Lung (tissue), 12 donors: ENCODE results near the gene NANOGP8. TPM values are rescaled to one million over a fixed set of nuclear protein-coding genes. Genes with fewer than 3 reads are reported as not detected.

Experiments used
- ATAC-seq: fragments of 200-7000 bp; cut with Tn5 transposase; one replicate; pipeline ENCODE4 v1.9.1; 2020; ENCODE audit warnings: moderate number of reproducible peaks; ENCODE audit not compliant: insufficient read depth, low FRiP score
- DNase-seq, 3 donors: peaks; one replicate each; pipeline ENCODE4 v3.0.0-alpha.2; 2013 to 2017
- H3K27ac ChIP-seq, 2 donors: one replicate each; pipeline ENCODE4 v1.5.1; 2013; ENCODE audit warnings: mild to moderate bottlenecking in 2 of 2, moderate library complexity in 2 of 2, control low read depth in 1 of 2, inconsistent platforms in 1 of 2, low read depth in 1 of 2, low read length in 1 of 2
- H3K27me3 ChIP-seq, 3 donors: one replicate each; pipeline ENCODE4 v1.5.1; 2013; ENCODE audit warnings: low read length in 2 of 3; ENCODE audit not compliant: control insufficient read depth in 3 of 3, insufficient read depth in 3 of 3
- H3K36me3 ChIP-seq, 4 donors: one replicate each; pipeline ENCODE4 v1.5.1; 2013; ENCODE audit warnings: low read length in 4 of 4, mild to moderate bottlenecking in 1 of 4, moderate library complexity in 1 of 4; ENCODE audit not compliant: control insufficient read depth in 4 of 4, insufficient read depth in 4 of 4
- H3K4me1 ChIP-seq, 5 donors: one replicate each; pipeline ENCODE4 v1.5.1; 2013; ENCODE audit warnings: low read length in 5 of 5, mild to moderate bottlenecking in 2 of 5, moderate library complexity in 1 of 5; ENCODE audit not compliant: control insufficient read depth in 5 of 5, insufficient read depth in 5 of 5
- H3K4me3 ChIP-seq: one replicate; pipeline ENCODE4 v1.5.1; 2013; ENCODE audit warnings: mild to moderate bottlenecking, control low read depth, moderate library complexity
- H3K9ac ChIP-seq, 2 donors: one replicate each; pipeline ENCODE4 v1.5.1; 2013; ENCODE audit warnings: low read length in 2 of 2, control low read depth in 1 of 2; ENCODE audit not compliant: insufficient read depth in 1 of 2
- H3K9me3 ChIP-seq, 4 donors: one replicate each; pipeline ENCODE4 v1.5.1; 2013; ENCODE audit warnings: low read length in 3 of 4, mild to moderate bottlenecking in 1 of 4, moderate library complexity in 1 of 4; ENCODE audit not compliant: control insufficient read depth in 4 of 4, insufficient read depth in 3 of 4
- WGBS, 2 donors: extraction: QIAGEN DNeasy Blood & Tissue Kit; methylation state at CpG; one replicate each; pipeline ENCODE4 v1.1.7; 2013; 5-methylcytosine and 5-hydroxymethylcytosine counted together
- polyA plus RNA-seq, 2 donors: library from polyadenylated mRNA; stranded (reverse); fragments of 200-250 nt; gene quantifications; one replicate each; pipeline ENCODE4 v1.2.1, GENCODE V29; 2013
- total RNA-seq, 2 donors: library from RNA; depleted of rRNA in 1 of 2; stranded (reverse); fragments of >200 nt in 1 of 2; gene quantifications; one replicate each; pipeline ENCODE4 v1.2.1, GENCODE V29; 2014 to 2021
- TF ChIP-seq, protein P1 (sequence below): IDR thresholded peaks from 2 replicates; pipeline ENCODE4 v1.5.1; 2012; ENCODE audit warnings: mild to moderate bottlenecking; ENCODE audit errors: control extremely low read depth, extremely low read depth
- donor health status: control.
- donor health status: control.
- donor health status: Bipolar disorder and iron deficiency.
- donor health status: healthy.
- donor health status: DM: yes; HTN: yes; CAD: no.

Gene NANOGP8
- total and polyA plus RNA-seq, 4 donors, result 0.88 to 0.92 TPM; not detected in 2

DNA sequence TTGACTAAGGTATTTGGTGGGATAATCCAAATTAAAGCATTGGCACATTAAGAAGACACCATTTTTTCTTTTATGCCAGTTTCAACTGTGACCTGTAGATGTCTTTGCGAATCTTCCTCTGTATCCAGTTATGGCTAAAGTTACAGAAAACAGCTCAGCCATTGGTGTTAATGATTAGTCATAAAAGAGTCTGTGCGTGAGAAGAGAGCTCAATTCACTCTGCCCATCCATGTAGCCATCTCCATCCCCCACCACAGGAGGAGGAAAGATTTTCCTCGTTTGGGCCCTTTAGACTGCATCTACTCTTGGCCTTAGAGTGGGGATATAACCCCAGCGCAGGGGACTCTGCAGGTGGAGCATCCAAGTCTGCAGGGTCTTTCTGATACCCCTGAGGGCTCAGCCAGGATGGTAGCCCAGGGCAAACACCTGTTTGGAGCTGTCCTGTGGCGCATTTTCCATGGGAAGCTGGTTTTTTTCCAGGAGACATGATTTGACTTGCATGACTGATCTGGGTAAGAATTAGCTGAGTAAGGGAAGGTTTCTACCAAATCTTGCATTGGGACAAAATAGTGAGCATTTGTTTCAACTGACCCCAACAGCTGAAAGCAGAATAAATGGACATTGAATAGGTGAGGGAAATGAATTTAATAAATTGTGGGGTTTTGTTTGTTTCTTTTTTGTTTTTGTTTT lies 29.5 kb downstream of the NANOGP8 start:
- Histone ChIP-seq H3K9me3 (no peaks in the 10 kb centered on the region), H3K4me3 (no peak overlapping the region), H3K27ac (no peak overlapping the region), H3K36me3 (no peaks in the 10 kb centered on the region), H3K27me3 (no peaks in the 10 kb centered on the region), H3K4me1 (no peaks in the 10 kb centered on the region), H3K9ac (no peak overlapping the region)
- ATAC-seq, result no peak
- TF ChIP-seq, protein P1, sequence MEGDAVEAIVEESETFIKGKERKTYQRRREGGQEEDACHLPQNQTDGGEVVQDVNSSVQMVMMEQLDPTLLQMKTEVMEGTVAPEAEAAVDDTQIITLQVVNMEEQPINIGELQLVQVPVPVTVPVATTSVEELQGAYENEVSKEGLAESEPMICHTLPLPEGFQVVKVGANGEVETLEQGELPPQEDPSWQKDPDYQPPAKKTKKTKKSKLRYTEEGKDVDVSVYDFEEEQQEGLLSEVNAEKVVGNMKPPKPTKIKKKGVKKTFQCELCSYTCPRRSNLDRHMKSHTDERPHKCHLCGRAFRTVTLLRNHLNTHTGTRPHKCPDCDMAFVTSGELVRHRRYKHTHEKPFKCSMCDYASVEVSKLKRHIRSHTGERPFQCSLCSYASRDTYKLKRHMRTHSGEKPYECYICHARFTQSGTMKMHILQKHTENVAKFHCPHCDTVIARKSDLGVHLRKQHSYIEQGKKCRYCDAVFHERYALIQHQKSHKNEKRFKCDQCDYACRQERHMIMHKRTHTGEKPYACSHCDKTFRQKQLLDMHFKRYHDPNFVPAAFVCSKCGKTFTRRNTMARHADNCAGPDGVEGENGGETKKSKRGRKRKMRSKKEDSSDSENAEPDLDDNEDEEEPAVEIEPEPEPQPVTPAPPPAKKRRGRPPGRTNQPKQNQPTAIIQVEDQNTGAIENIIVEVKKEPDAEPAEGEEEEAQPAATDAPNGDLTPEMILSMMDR, result no peak
- 92 to 95% methylated on average over 5 of the region's 5 CpGs for WGBS, 2 donors
- no peak for DNase-seq

DNA sequence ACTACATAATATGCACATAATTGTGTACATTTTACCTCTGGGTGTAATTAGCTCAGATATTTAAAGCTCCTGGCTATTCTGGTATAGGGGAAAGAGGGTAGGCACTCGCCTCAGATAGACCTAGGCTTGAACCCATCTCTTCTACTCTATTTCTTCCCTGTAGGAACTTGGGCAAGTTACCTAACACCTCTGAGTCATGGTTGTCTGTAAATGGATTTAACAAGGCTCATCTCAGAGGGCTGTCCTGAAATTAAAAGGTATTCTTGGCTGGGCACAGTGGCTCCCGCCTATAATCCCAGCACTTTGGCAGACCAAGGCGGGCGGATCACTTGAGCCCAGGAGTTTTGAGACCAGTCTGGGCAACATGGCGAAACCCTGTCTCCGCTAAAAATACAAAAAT lies 30.7 kb downstream of the NANOGP8 start:
- Histone ChIP-seq H3K27ac (no peak overlapping the region), H3K36me3 (no peaks in the 10 kb centered on the region), H3K9ac (no peak overlapping the region), H3K27me3 (no peaks in the 10 kb centered on the region), H3K9me3 (no peaks in the 10 kb centered on the region), H3K4me3 (no peak overlapping the region), H3K4me1 (no peaks in the 10 kb centered on the region)
- ATAC-seq (no peak), DNase-seq (no peak)
- TF ChIP-seq, protein P1, result no peak
- 94% methylated on average over 6 of the region's 6 CpGs for WGBS, 2 donors

DNA sequence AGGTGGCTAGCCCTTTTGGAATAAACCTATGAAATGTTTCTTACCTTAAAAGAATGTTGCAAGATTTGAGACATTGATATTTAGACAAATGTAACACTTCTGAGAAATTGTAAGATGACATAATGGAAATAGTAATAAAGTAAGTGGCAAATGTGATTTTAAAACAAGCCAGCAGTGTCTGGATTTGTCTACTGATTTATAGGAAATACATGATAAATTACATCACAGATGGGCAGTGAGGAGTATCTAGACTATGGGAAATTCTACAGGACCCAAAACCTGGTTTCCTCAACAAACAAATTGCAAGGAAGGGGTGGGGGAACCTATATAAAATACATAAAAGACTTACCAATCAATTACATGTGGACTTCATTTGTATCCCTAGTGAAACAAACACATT lies 37.1 kb downstream of the NANOGP8 start:
- Histone ChIP-seq H3K9ac (no peak overlapping the region), H3K27ac (no peak overlapping the region), H3K36me3 (no peaks in the 10 kb centered on the region), H3K27me3 (no peaks in the 10 kb centered on the region), H3K4me1 (no peaks in the 10 kb centered on the region), H3K9me3 (no peaks in the 10 kb centered on the region), H3K4me3 (no peak overlapping the region)
- no peak for ATAC-seq
- TF ChIP-seq, protein P1, result no peak
- no peak for DNase-seq

DNA sequence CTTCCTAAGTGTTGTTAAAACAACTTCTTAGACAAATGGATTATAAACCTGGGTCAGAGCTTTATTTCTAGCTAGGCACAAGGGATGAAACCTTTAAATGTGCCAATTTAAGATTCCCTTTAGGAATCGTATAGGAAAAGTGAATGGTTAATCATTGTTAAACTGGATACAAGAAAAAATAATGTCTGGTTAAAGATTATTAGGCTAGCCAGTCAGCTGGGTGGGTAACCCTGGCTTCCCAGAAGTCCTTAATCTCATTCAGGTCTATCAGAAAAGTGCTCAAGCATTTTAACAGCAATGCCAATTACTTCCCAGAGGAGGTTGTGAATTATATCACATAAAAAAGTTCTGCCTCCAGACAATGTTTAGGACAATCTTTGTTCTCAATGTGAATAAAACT lies 37.6 kb downstream of the NANOGP8 start:
- no peak overlapping the region for H3K27ac ChIP-seq
- no peaks in the 10 kb centered on the region for H3K9me3 ChIP-seq
- no peaks in the 10 kb centered on the region for H3K36me3 ChIP-seq
- TF ChIP-seq, protein P1, result no peak
- 67 to 83% methylated on average over 1 of the region's 1 CpG for WGBS, 2 donors
- ATAC-seq, result no peak
- DNase-seq, result no peak
- no peak overlapping the region for H3K9ac ChIP-seq
- no peaks in the 10 kb centered on the region for H3K4me1 ChIP-seq
- H3K27me3 ChIP-seq, result no peaks in the 10 kb centered on the region
- no peak overlapping the region for H3K4me3 ChIP-seq
